Inflammatory macrophage (primary cell): ENCODE data around the gene PACRG.

Experiments used
- DNase-seq, 2 donors: peaks; one replicate each; pipeline ENCODE4 v3.0.0-alpha.2; 2020 to 2022

The PACRG gene

DNA sequence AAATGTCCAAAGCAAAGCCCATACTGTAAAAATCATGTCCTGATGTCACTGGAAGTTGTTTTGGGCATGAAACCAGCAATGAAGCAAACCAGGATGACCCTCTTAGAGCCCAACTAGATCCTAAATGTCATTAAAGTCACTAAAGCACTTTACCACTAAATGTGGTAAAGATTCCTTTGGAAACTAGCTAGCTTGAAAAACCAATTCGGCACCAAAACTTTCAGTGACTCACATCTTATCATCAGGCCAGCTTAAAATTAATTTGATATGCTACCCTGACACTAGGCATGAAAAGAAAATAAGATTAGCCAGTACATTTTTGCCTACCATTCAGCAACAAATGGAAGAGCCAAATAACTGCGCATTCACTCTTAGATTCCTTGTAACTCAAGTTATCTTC, 145.8 kb downstream of the PACRG start:
- DNase-seq, result no peak

DNA sequence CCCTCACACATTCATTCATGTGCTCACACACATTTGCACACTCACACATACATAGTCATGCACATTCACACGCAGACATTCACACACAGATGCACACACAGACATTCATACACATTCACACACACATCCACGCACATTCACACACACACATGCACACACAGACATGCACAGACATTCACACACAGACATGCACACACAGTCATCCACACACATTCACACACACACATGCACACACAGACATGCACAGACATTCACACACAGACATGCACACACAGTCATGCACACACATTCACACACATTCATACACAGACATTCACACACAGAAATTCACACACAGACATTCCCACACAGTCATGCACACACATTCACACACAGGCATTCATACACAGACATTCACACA, 147.3 kb downstream of the PACRG start:
- DNase-seq, result no peak

DNA sequence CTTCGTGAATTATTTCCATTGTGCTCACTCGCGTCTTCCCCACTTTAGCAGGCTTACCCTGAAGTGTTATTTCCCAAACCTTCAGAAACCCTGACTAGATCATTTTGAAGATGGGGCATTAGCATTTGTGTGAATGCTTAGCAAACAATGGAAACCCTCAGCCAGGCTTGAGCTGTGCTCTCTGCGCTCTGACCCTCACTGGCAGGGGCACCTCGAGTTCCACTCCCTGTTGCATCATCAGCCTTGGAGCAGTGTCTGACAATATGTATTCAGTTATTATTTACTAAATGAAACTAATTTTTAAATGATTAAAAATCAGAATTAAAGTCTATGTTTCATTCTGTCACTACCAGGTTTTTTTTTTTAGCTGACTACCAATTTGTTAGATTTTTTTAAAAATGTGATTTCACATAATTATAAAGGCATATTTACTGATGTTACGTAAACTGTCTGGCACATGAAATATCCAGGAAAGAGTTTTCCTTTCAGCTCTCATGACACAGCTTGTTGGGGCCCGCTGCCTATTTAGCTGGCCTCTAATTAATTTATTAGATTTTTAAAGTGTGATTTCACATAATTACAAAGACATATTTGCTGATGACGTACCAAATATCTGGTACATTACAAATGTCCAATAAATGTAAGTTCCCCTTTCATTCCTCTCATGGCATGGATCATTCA, 155.2 kb downstream of the PACRG start:
- no peak for DNase-seq

DNA sequence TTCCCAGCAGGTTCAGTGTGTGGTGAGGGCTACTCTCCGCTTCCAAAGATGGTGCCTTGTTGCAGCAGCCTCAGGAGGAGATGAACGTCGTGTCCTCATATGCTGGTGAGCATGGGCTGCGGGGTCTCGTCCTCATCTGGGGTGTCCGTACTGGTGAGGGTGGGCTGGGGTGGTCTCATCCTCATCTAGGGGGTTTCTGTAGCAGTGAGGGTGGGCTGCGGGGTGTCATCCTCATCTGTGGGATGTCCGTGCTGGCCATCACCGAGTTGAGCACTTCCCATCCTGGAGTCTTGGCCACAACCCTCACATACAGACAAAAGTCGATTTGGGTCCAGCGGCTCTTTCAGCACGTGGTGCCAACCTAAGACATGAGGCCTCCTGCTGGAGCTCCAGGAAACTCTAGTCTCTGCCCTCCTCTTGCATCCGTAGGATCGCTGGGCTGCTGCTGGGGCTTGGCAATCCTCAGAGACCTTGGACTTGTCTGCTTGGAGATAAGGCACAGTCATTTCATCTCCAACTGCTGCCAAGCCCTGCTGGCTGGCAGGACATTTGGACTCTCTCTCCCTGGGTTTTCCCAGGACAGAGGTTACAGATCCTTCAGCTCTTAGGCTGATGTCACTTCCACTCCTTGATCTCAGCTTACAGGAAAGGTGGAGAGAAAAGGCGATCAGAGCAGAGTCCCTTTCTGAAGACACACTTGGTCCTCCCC, 160.4 kb downstream of the PACRG start:
- no peak for DNase-seq

DNA sequence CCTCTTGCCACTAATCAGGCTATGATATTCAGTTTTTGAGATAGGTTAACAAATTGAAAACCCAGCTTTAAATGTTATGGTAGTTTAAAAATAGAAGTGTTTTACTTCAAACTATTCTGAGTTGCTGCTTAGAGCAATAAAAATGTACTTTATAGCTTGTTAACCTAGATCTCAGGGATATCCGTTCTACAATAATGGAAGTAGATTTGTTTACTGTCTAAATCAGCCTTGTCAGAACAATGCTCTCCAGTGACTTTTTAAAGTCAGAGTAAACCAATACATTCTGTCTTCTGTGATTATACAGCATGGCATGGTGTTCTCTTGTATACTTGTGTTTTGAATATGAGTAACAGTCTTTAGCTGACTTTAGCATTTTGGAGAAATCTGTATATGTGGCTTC, 161.5 kb downstream of the PACRG start:
- no peak for DNase-seq

DNA sequence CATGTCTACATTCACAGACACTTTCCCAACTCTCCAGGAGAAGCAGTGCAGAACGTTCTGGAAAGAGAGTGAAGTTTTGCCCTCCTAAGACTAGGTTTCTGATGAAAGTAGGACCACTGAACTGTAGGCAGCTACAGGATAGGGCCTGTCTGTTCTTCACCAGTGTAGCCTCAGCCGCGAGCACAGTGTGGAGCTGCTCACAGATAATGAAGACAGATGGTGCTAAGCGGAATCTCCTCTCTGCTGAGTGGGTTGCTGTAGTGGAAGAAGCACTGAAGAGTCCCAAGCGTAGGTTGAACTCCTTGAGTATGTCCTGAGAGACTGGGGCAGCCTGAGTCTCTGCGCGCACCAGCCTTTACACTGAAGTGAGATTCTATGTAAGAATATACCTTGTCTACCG, 170.2 kb downstream of the PACRG start:
- DNase-seq, result no peak

DNA sequence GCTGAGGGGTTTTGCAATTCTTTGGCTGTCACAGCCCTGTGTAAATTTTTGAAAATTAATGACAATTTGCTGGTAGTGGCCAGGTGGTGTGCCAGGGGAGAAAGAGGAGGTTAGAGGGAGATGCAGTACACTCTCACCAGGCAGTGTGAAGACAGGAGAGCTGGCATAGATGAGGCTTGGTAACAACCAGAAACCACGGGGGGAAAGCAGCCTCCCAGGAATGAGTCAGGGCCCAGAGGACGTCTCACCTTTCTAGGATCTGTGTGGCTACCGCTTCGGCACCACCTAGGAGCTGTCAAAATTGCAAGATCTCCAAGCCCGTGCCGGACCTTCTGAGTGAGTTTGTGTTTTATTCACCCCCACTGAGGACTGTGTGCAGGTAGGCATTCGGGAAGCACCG, 171.4 kb downstream of the PACRG start:
- DNase-seq, result no peak

DNA sequence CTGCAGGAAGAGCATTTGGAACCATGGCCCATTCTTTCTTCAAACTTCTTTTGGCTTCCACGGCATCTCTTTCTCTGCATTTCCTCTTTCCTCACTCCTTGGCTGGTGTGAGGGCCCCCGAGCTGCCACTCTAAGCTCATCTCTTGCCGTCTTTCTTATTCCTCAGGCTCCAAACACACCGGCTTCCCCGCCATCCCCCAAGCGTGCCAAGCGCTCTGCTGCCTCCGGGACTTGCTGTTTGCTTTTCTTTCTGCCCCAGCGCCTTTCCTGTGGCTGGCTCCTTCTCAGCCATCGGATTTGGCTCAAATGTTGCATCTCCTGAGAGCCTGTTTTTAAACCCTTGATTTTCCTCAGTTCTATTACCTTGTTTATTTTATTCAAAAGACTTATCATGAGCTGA, 172.7 kb downstream of the PACRG start:
- no peak for DNase-seq

DNA sequence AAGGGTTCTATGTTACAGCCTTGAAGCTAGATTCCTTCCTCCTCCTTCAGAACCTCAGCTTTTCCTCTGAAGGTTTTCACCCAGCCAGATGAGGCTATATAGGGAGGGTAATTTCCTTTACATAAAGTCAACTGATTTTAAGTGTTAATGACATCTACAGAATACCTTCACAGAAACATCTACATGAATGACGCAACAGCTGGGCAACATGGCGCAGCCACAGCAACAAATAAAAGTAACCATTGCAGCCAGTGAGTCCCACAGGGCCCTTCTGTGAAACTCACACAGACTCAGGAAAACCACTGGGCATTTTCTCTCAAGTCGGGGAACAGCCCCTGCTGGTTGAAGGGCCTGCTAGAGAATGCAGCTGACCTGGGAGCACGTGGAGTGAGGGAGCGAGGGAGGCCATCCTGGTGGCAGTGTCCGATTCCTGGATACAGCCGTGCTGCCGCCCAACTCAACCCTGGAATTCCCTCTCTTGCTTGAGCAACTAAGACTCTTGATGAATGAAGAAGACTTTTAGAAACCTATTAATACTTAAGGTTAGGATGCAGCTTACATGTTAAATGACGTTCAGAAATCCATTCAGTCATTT, 176.4 kb downstream of the PACRG start:
- no peak for DNase-seq

DNA sequence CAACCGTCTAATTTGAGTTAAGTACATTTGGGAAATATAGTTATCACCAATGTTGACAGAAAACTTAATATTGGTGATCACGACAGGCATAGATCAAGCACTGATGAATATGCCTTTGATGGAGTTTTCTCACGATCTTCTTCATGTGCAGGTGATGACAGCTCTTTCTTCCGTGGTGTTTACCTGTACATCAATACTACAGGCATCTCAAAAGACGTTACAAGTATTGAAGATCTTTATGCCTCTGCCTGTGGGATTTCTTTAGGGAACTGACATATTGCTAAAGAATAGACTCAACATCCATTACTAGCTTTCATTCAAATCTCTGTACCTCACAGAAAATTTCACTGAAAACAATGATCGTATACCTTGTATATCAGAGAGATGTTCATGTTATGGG, 178.7 kb downstream of the PACRG start:
- no peak for DNase-seq

DNA sequence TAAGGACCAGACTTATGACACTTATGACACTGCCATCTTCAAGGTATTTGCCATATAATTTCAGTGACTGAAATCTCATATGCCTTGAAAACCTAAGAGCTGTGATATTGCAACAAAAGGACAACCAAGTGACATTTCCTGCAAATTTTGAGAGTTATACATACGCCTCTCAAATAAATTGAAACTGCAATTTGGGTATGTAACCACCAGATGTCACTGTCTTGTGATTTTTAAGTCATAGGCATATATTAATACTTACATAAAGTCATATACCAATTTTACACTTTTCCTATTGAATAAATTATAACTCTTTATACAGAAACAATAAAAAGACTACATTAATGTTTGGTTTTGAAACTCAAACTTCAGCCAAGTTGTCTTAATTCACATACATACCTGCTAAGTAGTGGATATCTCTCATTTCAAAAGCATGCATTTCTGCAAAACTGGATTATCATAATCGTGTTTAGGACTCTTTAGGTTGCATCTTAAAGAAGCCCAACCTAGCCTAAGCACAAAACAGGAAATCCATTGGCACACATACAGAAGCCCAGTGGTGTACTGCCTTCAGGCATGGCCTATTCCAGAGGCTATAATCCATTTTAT, 180.2 kb downstream of the PACRG start:
- DNase-seq, result peak; percentile 45 to 72

DNA sequence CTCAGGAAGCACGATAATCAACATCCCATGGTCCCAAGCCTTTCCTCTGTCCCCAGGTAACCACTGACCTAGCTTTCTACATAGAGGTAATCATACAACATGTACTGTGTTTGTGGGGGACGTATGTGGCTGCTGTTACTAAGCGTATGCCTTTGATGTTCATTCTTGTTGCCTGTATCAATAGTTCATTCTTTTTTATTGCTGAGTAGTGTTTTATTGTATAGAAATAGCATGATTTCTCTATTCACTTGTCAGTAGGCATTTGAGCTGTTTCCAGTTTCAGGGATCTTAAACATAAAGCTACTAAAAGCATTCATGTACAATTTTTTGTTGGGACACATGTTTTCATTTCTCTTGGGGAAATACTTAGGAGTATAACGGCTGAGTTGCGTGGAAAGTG, 185.4 kb downstream of the PACRG start:
- no peak for DNase-seq

DNA sequence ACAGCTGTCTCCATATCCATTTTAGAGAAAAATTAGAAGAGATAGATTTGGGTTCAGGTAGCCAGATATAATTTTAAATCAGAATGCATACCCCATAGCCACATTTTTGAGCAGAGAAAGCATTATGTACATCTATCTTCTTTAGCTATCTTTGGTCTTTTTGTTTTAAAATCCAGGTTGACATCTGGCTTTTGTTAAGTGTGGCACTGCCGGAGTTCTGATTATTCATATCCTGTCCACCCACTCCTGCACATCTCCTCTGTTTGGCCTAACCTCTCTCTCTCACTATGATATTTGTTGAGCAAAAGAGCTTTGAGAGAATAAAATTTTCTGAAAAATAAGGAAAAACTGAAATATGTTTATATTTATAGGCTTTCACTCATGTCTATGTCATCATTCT, 189.7 kb downstream of the PACRG start:
- no peak for DNase-seq

DNA sequence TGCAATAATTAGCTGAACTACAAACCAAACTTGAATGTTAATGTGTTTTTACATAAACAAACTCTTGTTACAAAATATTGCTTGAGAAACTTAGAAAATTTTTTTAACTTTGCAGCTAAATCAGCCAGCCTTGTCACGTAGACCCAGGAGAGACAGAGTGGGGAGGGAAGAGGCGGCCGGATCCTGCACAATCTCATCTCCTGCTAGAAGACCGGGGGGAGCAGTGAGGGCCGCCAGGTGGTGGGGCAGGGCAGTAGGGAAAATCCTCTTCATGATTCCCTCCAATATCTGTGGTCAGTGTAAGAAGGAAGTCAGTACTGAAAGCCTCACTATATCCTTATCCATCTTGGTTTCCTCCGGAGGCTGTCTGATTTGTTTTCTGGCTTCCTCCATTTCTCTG, 193.3 kb downstream of the PACRG start:
- no peak for DNase-seq

DNA sequence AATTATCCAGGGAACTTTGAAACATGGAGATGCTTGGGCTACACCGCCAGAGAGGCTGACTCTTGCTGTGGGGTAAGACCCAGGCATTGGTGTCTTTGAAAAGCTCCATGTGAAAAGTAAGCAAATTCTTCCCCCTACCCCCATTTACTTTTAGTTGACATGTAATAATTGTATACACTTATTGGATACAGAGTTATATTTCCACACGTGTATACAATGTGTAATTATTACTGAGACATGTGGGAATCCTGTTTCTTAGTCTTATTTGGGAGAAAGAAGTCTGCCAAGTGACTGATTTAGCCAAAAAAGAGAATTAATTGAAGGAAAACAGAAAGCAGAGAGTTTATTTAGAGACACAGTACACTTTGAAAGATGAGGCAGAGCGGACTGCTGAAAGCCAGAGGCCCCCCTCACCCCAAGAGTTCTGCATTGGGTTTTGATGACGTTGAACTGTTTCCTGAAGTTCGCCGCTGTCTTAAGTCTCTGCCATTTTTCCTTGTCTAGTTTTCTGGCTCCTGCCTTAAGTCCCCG, 193.8 kb downstream of the PACRG start:
- no peak for DNase-seq

DNA sequence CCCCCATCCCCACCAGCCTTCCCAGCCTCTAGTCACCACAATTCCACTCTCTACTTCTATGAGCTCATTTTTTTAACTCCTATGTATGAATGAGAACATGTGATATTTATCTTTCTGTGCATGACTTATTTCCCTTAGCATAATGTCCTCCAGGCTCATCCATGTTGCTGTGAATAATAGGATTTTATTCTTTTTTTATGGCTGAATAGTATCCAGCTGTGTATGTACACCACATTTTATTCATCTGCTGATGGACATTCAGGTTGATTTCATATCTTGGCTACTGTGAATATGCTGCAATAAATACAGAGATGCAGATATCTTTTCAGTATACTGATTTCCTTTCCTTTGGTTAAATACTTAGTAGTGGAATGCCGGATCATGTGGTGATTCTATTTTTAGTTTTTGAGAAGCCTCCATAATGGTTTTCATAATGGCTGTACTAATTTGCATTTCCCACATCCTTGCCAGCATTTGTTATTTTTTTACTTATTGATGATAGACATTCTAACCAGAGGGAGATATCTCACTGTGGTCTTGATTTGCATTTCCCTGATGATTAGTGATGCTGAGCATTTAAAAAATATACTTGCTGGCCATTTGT, 194.9 kb downstream of the PACRG start:
- no peak for DNase-seq

DNA sequence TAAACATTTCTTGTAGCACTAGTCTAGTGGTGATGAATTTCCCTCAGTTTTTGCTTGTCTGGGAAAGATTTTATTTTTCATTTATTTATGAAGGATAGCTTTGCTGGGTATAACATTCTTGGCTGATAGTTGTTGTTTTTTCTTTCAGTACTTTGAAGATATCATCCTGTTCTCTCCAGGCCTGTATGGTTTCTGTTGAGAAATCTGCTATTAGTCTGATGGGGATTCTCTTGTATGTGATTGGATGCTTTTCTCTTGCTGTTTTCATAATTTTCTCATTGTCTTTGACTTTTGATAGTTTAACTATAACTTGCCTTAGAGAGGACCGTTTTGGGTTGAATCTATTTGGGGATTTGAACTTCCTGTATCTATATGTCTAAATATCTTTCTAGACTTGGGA, 207.1 kb downstream of the PACRG start:
- DNase-seq, result no peak

DNA sequence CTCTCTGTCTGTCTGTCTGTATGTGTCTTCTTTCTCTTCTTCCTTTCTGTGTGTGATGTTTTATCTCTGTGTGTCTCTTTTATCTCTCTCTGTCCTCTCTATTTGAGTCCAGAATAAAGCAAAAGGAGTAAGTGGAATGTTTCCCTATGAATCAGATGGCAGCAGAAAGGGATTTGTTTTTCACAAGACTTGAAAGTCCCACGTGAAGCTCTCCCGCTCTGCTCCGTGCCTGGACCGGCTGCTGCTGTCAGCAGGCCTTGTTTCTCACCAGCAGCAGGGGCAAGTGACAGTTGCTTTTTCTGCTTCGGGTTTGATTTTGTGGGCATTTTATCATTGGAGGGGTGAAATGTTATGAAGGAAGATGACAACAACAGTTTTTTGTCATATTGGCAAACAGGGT, 212.7 kb downstream of the PACRG start:
- no peak for DNase-seq

DNA sequence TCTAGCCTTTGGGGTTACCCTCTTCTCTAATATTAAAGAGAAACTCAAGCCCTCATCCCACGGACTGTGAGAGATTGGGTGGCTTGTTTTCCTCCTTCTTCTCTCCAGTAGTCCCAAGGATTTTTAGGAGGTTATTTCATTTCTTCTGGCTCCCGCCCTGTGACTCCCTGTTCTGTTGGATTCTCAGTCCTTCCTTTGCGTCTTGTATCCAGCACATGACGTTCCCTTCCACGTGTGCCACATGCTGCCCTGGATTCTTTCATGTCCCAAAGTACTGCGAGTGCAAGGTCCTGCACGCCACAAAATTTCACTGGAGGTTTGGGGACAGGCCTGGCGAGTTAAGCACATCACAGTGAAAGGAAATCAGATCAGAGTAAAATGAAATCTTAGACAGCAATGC, 213.4 kb downstream of the PACRG start:
- DNase-seq, result no peak

DNA sequence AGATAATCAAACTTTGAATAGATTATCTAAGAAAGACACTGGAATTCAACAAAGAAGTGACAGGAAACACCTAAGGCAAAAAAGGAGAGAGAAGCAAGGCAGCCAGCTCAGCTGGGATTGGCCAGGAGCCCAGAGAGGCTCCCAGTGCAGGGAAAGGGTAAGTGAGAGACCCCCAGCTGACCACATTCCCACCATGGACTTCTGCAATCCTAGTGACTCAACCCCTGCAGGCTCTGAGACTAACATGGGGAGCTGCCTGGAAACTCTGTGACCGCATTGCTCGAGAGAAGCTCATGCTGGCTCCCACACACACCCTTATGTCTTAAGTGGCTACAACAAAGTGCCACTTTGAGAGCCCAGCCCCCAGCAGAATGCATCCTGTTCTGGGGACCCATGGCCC, 215.1 kb downstream of the PACRG start:
- DNase-seq, result no peak

DNA sequence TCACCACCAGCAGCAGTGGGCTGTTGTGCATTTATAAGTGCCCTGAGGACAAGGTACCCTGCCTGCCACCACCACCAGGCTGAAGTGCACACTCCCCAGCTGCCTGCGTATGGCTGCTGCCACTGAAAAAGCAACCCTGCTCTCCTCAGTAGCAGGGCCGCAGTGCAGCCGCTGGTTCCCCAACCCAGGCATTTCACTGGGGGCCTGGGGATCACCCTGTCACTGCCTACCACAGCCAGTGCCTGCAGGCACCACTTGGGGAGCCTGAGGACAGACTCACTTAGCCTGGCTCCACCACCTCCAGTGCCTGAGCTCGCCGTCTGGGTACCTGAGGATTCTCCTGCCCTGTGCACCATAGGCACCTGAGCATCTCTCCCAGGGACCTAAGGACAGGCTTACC, 215.6 kb downstream of the PACRG start:
- DNase-seq, result no peak

DNA sequence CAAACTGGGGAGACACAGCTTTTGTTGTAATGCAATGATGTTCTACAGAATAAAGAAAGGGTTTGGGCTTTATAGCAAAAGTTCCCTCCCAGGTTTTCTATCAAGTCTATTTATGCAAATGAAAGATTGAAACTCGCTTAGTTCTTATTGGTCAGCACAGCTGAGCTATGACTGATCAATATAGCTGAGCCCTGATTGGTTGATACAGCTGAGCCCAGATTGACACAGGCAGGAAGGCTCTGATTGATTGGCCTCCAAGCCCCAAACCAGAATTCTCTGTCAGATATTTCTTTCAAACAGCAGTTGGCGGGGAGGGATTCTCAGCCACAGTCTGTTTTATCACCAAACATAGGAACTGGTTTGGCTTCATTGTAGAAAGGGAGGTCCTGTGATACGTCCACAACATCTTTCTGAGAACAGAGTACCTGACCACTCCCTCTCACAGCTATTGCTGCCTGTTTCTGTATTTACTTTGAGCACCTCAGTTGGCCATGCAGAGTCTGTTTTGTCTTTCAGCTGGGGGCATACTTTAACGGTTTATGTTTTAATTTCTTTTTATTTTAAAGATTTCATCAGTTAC, 223.5 kb downstream of the PACRG start:
- DNase-seq, result no peak

DNA sequence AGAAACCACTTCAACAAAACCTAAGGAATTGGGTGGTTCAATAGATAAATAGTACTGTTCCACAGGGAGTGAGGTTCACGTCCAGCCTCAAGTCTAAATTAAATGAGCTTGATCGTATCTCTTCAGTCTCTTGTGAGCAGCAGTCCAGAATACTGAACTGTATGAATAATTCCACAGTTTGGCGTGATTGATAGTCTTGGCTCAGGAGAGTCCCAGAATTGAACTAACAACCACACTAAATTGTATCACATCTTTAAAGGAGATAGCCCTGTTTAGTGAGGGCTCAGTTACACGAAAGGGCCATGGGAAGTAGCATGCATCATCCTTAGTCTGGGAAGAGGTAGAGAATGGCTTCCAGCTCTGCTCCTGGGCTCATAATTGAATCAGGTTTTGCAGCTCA, 224.6 kb downstream of the PACRG start:
- no peak for DNase-seq
